Hematopoietic multipotent progenitor cell (in vitro differentiated cells): ENCODE measurements around the gene NME2. TPM values are rescaled to one million over a fixed set of nuclear protein-coding genes. Genes with fewer than 3 reads are reported as not detected.
"Not testable (repeated sequence)": the region's sequence is repeated elsewhere in the genome, so short reads cannot be mapped to it uniquely, and the experiment has no call there.

Experiments
- DNase-seq, 3 donors: peaks; one replicate each; pipeline ENCODE4 v3.0.0-alpha.2; 2011 to 2015; ENCODE audit warnings: low read depth in 2 of 3, low spot score in 2 of 3
- total RNA-seq: library from RNA; depleted of rRNA; stranded (reverse); fragments of >200 nt; gene quantifications from one replicate; pipeline ENCODE4 v1.2.3, GENCODE V29; 2012

The NME2 gene
- total RNA-seq, result 608 TPM

DNA sequence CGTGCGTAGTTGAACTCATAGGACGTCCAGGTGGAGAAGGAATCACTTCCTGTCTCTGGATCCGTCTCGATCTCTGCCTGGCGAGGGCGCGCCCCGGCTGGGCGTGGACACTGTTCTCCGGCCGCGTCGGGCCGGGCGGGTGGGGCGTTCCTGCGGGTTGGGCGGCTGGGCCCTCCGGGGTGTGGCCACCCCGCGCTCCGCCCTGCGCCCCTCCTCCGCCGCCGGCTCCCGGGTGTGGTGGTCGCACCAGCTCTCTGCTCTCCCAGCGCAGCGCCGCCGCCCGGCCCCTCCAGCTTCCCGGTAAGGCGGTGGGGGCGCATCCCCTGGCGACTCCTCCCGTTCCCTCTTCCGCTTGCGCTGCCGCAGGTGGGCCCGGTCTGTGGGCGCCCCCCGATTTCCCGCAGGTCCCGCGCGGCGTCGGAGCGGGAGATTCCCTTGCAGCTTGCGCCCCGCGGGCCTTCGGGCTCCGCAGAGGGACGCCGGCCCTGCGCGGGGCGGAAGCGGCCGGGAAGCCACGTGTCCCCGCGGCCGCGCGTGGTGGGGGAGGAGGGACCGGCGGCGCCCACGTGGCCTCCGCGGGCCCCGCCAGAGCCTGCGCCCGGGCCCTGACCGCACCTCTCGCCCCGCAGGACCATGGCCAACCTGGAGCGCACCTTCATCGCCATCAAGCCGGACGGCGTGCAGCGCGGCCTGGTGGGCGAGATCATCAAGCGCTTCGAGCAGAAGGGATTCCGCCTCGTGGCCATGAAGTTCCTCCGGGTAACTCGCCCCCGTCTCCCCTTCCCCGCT is at the start of gene NME2:
NME2 (plus strand) TSS at position 214 of the 789 bp plus-strand sequence; CDS start at position 634, 420 bp downstream.
- peak; percentile 36 to 69 (median 67) for DNase-seq

DNA sequence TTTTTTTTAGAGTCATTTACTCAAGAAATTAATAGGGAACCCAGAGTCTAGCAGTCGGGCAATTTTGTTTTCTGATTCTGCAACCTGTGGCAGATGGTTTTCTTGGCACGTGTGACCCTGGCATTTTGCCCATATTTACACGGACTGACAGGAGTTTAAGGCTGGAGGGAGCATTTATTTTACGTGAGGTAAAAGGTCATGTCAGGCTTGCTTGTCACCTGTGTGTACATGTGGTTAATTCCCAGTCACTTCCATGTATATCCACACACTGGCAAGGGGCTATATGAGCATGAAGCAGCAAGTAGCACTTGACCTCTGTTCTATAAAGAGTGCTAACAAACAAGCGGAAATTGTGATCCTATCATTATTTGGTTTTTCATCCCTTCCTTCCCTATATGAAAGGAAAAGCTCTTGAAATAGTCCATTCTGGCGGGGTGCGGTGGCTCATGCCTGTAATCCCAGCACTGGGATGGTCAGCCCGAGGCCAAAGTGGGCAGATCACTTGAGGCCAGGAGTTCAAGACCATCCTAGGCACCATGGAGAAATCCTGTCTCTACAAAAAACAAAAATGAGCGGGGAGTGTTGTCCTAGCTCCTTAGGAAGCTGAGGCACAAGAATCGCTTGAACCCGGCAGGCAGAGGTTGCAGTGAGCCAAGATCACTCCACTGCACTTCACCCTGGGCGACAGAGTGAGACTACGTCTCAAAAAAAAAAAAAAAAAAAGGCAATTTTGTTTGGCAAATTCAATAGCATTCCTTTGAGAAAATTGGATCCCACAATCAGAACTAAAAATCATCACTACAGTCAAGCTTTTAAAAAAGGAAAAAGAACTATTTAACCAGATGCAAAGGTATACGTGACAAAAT is 47.6 kb upstream of the NME2 start:
- peak in 2 of 3 donors; percentile 23 to 55 for DNase-seq

DNA sequence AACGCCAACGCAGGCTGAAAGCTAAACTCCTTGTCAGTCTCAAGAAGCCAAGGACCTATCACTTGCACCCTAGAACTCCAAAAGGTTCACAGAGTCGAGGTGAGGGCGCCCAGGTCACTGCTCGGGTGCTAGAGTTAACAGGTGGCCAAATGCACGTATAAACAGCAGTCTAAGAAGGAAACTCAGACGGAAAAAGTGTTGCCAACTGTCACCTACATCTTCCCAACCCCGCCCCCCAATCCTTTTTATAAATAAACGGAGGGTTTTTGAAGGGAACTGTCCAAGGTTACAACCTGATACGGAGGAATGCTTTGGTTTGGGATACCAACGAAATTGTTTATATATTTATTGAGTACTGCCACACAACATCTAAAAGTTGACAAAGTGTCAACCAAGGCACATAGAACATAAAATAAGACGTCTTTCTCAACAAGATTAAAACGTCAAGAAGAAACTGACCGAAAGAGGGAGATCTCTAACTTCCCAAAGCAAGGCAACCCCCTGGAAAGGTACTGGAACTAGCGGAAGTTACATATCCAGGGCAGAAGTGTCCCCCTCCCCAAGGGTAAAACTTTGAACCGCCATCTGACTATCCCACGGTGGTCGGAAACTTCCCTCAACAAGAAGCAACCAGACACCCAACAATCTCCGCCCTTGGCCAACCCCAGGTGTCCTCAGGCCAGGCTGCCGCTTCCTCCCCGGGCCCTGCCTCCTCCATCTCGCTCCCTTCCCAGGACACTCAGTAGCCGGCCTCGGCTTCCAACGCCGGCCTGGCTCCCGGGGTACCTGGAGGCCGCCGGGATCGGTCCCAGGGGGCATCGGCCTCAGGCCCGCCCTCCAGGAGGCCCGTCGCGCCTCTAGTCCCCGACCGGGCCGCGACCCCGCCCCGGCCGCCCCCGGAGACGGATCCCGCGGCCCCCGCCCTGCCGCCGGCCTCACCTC is 46.5 kb upstream of the NME2 start:
- DNase-seq, result peak in 2 of 3 donors; percentile 55 to 58

DNA sequence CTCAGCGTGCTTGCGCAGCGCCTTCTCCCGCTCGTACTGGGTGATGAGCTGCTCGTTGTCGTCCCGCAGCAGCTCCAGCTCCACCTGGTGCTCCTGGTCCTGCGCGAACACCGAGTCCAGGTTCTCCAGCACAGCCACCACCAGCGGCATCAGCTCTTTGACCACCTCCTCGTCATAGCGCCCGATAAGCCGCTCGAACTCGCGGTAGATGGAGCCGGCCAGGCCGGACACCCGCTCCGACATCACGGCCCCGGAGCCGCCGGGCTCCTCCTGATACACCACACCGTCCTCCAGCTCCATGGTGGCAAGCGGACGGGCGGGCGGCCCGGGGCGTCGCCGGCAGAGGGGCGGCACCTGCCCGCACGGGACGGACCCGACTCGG is 45.9 kb upstream of the NME2 start:
- peak in 1 of 3 donors; percentile 42 for DNase-seq

DNA sequence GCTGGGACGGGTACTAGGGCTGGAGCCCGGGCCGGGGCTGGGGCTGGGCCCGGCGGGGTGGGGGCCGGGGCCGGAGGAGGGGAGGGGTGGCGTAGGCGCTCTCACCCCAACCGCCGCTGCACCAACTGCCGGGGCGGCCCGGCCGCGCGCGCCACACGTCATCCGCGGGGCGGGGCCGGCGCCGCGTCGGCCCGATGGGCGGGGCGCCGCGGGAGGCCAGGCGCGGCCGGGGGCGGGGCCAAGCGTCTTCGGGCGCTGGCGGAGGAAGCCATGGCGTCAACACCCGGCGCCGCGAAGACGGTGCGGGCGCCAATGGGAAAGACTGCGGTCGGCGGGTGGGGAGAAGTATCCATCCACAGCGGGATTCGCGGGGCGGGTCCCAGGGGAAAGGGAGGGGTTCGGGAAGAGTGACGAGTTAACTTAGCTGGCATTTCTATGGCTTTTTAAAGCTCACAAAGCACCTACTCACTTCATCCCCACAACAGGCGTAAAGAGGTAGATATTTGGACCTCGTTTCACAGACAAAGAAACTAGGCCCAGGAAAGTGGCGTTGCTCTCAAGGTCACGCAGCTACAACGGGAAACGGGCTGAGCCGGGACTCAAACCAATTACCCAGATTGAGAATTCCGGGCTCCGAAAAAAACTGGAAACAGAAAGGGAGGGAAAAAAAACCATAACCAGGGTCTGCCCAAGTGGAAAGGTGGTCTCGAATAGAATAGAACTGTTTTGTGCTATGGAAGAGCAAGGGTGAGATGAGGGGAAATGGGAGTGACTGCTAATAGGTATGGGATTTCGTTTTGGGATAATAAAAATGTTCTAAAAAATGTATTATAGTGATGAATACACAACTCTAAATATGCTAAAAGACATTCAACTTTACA is 45.2 kb upstream of the NME2 start, which contains the start of gene SPAG9:
SPAG9 (minus strand) TSS at position 130 of the 881 bp plus-strand sequence. CDS start 212 bp downstream, outside the sequence.
- DNase-seq, result peak; percentile 88 to 96 (median 95)

DNA sequence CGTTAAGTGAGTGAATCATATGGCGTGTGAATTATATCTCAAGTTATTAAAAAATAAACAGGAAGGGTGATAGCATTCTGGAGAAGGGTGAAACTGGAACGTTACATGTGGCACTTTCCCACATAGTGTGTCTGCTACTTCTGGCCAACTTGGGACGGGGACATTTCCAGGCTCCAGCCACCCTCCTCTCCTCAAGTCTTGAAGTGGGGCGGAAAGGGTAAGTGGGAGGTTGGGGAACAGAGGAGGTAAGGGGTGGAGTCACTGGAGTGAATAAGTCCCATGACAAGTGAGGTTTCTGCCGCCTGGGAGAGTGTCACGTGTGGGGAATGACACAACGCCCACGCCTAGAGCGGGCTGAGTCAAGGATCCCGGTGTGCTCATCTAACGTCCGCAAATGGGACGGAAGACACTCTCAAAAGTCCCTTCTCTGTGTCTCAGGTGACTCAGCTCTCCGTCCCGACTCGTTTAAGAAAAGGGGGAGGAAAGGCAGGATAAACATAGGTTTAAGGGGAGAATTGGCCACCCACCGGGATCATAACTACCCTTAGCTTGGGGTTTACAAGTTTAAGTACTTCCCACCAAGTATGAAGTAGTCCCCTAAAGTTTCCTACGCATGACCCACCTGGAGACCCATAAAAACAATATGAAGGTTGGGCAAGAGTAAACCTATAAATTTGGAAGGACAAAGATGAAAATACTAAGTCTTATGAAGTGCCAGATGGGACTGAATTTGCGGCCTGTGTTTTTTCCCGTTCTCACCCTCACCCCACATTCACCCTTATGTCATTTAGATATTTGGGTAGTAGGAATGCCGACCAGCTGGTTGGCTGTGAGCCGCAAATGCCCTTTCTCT is 44.4 kb upstream of the NME2 start:
- DNase-seq, result peak; percentile 32 to 93 (median 86)

DNA sequence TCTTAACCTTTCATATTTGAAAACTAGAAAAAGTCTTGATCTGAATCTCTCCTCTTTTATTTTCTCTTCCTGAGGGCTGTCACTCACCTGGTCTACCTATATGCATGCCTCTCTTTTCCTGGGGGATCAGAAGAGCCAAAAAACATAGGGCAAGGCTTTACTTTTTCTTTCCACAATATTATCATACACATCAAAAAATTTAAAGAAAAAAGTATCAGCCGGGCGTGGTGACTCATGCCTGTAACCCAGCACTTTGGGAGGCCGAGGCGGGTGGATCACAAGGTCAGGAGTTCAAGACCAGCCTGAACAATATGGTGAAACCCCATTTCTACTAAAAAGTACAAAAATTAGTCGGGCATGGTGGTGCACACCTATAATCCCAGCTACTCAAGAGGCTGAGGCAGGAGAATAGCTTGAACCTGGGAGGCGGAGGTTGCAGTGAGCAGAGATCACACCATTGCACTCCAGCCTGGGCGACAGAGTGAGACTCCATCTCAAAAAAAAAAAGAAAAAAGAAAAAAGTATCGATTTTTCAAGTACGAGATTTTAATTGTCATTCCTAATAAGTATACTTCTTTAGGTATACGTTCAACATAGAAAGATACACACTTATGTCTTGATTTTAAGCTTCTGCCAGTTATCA is 43.6 kb upstream of the NME2 start:
- DNase-seq, result not testable (repeated sequence)

DNA sequence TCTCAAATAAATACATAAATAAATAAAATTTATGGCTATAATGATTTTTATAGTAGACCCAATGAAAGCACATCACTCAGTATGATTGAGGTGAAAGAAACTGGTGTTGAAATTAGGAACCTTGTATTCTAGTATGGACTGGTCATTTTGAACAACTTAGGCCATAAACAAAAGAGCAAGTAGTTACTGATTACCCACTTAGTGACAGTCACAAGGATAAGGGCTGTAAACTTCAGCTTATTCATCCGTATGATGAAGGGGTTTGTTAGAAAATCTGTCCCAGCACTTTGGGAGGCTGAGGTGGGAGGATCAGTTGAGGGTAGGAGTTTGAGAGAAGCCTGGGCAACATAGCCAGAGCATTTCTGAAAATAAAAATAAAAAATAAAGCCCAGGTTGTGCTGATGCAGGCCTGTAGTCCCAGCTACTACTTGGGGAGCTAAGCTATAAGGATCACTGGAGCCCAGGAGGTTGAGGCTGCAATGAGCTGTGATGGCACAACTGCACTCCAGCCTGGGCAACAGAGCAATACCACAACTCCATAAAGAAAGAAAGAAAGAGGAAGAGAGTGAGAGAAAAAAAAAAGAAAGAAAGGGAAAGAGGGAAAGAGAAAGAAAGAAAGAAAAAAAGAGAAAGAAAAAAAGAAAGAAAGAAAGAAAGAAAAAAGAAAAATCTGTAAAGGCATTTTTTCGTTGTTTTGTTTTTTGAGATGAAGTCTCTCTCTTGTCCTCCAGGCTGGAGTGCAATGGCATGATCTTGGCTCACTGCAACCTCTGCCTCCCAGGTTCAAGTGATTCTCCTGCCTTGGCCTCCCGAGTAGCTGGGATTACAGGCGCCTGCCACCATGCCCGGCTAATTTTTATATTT is 41.3 kb upstream of the NME2 start:
- DNase-seq, result no peak

DNA sequence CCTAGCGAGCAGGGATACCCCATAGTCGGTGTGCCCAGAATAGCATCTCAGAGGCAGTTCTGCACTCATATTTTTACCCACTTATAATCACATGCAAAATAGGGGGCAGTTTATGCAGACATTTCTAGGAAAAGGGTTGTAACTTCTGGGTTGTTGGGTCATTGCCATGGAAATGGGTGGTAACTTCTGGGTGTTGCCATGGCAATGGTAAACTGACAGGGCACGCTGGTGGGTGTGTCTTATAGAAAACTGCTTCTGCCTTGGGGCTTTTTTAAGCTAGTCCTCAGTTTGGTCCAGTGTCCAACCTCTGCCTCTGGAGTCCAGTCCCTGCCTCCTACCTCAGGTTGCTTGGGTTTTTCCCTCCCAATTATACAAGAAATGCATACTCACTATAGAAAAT is 38.1 kb upstream of the NME2 start:
- peak in 1 of 3 donors; percentile 37 for DNase-seq

DNA sequence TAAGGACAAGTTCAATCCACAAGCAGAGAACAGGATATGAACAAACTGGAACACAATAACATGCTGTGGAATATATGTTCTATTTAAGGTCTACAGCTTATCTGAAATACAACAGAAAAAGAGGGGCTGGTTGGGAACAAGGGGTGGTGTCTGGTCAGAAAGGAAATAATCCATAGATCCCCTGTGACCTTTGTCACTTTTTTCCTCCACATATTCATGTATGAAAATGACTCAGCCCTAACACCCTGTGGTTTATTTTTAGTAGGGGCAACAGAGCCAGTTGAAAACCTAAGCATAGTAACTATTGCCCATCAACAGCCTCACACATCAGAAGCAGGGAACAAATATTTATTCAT is 33.3 kb upstream of the NME2 start:
- DNase-seq, result no peak

DNA sequence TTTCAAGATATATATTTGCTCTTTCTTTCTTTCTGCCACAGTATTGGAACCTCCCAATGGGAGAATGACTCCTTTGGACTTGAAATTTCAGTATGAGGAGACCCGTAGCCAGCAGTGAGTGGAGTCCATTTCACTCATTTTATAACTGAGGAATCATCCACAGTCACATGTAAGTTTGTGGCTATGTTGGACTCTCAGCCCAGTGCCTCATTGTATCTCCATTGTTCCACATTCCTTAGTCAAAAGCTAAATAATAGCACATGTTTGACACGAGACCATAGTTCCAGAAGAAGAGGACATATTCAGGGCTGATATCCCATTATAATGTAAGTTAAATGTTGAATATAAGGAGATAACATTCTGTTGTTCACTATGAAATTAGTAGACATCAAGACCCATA is 32.8 kb upstream of the NME2 start:
- DNase-seq, result no peak

DNA sequence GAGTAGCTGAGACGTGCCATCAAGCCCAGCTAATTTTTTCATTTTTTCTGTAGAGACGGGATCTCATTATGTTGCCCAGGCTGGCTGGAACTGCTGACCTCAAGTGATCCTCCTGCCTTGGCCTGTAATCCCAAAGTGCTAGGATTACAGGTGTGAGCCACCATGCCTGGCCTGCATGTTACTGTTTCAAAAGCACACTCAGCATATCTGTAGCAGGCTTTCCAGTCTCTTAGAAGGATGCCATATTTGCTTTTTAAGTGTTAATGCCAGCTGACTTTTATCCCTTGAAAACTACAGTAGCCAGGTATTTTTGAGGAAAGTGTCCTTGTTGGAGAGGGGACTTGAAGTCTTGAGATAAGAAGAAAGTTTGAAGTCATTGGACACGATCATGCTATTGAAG is 30.3 kb upstream of the NME2 start:
- DNase-seq, result no peak

DNA sequence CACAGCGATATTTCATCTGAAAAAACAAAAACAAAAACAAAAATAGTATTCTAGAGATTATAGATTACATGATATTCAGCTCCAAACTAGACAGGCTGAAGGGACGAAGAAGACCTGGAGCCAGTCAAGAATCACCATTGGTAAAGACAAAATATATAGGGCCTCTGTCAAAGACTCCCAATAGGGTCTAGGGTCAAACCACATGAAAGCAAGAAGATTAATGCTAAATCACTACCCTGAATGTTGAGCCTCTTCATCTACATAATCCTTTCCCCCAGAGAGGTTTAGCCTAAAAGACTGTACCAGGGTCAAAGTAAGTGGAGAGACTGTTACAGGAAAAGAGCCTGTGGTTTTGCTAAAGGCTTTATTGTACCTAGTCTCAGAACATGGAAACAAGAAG is 23.6 kb upstream of the NME2 start:
- no peak for DNase-seq

DNA sequence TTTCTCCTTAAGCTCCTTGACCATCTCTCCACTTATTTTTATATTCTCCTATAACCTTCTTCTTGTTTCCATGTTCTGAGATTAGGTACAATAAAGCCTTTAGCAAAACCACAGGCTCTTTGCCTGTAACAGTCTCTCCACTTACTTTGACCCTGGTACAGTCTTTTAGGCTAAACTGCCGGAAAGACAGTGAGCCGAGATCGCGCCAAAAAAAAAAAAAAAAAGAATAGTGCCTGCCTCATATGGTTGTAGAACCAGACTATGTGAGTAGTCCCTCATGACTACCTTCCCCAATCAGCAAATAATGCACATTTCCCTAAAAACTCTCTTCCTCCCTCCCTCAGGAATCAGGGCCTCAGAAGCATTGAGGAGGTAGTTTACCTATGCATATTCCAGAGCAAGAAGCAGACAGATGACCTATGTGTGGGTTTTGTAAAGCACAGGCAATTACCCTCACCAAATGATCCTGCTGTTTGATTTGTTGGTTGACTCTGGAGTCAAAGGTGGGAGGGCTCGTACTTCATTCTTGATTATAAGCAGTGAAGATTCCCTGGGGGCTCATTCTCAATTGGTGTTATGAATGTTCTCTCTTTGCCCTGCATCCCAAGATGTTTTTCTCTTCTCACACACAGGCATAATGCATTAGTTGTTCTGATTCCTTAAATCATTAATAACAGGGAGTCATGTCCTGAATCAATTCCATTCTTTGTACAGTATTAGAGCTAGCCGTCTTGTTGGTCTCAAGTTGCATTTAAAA is 21.8 kb upstream of the NME2 start:
- no peak for DNase-seq

DNA sequence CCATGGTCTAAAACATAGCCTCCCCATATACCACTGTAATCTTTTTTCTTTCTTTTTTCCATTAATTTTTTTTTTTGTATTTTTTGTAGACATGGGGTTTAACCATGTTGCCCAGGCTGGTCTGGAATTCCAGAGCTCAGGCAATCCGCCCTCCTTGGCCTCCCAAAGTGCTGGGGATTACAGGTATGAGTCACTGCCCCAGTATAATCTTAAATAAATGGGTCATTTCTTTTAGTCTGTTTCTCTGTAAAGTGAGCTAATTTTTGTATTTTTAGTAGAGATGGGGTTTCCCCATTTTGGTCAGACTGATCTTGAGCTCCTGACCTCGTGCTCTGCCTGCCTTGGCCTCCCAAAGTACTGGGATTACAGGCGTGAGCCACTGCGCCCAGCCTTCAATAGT is 18.6 kb upstream of the NME2 start:
- DNase-seq, result no peak

DNA sequence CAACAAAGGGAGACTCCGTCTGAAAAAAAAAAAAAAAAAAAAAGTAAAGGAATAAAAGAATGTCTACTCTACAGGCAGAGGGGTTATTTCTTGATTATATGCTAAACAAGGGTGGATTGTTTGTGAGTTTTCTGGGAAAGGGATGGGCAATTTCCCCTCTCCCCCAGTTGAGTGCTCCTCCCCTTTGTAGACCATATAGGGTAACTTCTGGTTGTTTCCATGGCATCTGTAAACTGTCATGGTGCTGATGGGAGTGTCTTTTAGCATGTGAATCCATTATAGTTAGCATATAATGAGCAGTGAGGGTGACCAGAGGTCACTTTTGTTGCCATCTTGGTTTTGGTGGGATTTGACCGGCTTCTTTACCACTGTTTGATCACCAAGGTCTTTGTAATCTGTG is 17.0 kb upstream of the NME2 start:
- DNase-seq, result no peak

DNA sequence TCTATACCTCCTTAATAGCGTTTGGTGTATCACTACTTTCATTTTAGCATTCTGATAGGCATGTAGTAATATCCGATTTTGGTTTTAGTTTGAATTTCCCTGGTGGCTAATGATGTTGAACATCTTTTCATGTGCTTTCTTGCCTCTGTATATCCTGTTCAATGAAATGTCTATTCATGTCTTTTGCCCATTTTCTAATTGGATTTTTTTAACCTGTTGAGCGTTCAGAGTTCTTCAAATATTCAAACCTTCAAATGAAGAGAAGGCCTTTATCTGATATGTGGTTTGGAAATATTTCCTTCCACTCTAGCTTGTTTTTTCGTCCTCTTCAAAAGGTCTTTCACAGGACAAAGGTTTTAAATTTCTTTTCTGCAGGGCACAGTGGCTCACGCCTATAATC is 15.3 kb upstream of the NME2 start:
- no peak for DNase-seq
